H9 (cell line): ENCODE results near the gene HS6ST3. TPM values are rescaled to one million over a fixed set of nuclear protein-coding genes. Genes with fewer than 3 reads are reported as not detected.
A peak's percentile ranks its signal among the peaks of the same experiment; 100 is the strongest.

Source experiments
- DNase-seq: peaks from one replicate; pipeline ENCODE4 v3.0.0-alpha.2; 2017
- H2AFZ ChIP-seq: one replicate; pipeline ENCODE4 v1.6.1; 2013; ENCODE audit warnings: mild to moderate bottlenecking, low read length, control low read depth, moderate library complexity
- H2AK5ac ChIP-seq: 2 replicates; pipeline ENCODE4 v1.6.1; 2013; ENCODE audit warnings: low read length, control low read depth, mixed read lengths; ENCODE audit not compliant: insufficient read length
- H2BK120ac ChIP-seq: one replicate; pipeline ENCODE4 v1.6.1; 2013; ENCODE audit warnings: low read depth, mild to moderate bottlenecking, low read length, control low read depth, inconsistent platforms; ENCODE audit not compliant: poor library complexity, severe bottlenecking
- H2BK12ac ChIP-seq: 2 replicates; pipeline ENCODE4 v1.6.1; 2013; ENCODE audit warnings: low read length, control low read depth, mixed read lengths, low read depth; ENCODE audit not compliant: insufficient read length
- H2BK15ac ChIP-seq: 2 replicates; pipeline ENCODE4 v1.6.1; 2013; ENCODE audit warnings: low read depth, low read length, control low read depth
- H2BK20ac ChIP-seq: one replicate; pipeline ENCODE4 v1.6.1; 2013; ENCODE audit warnings: low read depth, mild to moderate bottlenecking, low read length, control low read depth, inconsistent platforms; ENCODE audit not compliant: poor library complexity, severe bottlenecking
- H2BK5ac ChIP-seq: 2 replicates; pipeline ENCODE4 v1.6.1; 2013; ENCODE audit warnings: low read length, control low read depth, mixed read lengths; ENCODE audit not compliant: insufficient read length
- H3K14ac ChIP-seq: 2 replicates; pipeline ENCODE4 v1.6.1; 2013; ENCODE audit warnings: low read length, control low read depth; ENCODE audit not compliant: insufficient read depth
- H3K18ac ChIP-seq: 2 replicates; pipeline ENCODE4 v1.6.1; 2013; ENCODE audit warnings: low read depth, mild to moderate bottlenecking, mixed read lengths, low read length, control low read depth; ENCODE audit not compliant: insufficient read length
- H3K23ac ChIP-seq: 2 replicates; pipeline ENCODE4 v1.6.1; 2013; ENCODE audit warnings: low read length, control low read depth, mixed read lengths, low read depth; ENCODE audit not compliant: insufficient read length
- H3K23me2 ChIP-seq: 2 replicates; pipeline ENCODE4 v1.6.1; 2013; ENCODE audit warnings: low read depth, mild to moderate bottlenecking, mixed read lengths, low read length, control low read depth; ENCODE audit not compliant: insufficient read length, poor library complexity, severe bottlenecking
- H3K27ac ChIP-seq: 2 replicates; pipeline ENCODE4 v1.5.1; 2013; ENCODE audit warnings: low read length, control low read depth, mixed read lengths, low read depth; ENCODE audit not compliant: insufficient read length
- H3K27me3 ChIP-seq: 2 replicates; pipeline ENCODE4 v1.6.1; 2013; ENCODE audit warnings: low read length, control low read depth, inconsistent platforms; ENCODE audit not compliant: insufficient read depth
- H3K4ac ChIP-seq: 2 replicates; pipeline ENCODE4 v1.6.1; 2013; ENCODE audit warnings: low read depth, mild to moderate bottlenecking, control low read depth, inconsistent platforms, low read length, moderate library complexity
- H3K4me1 ChIP-seq: 2 replicates; pipeline ENCODE4 v1.6.1; 2013; ENCODE audit warnings: low read length, control low read depth, inconsistent platforms; ENCODE audit not compliant: insufficient read depth
- H3K4me2 ChIP-seq: 2 replicates; pipeline ENCODE4 v1.6.1; 2013; ENCODE audit warnings: low read length, control low read depth, mixed read lengths; ENCODE audit not compliant: insufficient read length, insufficient read depth
- H3K56ac ChIP-seq: 2 replicates; pipeline ENCODE4 v1.6.1; 2013; ENCODE audit warnings: low read depth, mild to moderate bottlenecking, mixed read lengths, low read length, control low read depth; ENCODE audit not compliant: insufficient read length
- H3K79me1 ChIP-seq: 2 replicates; pipeline ENCODE4 v1.6.1; 2013; ENCODE audit warnings: low read depth, mild to moderate bottlenecking, moderate library complexity, low read length, control low read depth, inconsistent platforms; ENCODE audit not compliant: insufficient read depth, poor library complexity, severe bottlenecking
- H3K79me2 ChIP-seq: 2 replicates; pipeline ENCODE4 v1.6.1; 2013; ENCODE audit warnings: low read length, control low read depth, inconsistent platforms; ENCODE audit not compliant: insufficient read depth
- H3K9ac ChIP-seq: 2 replicates; pipeline ENCODE4 v1.6.1; 2013; ENCODE audit warnings: low read length, control low read depth, mixed read lengths; ENCODE audit not compliant: insufficient read length; ENCODE audit errors: extremely low read depth
- H3K9me3 ChIP-seq: one replicate; pipeline ENCODE4 v1.6.1; 2013; ENCODE audit warnings: low read depth, low read length, inconsistent platforms; ENCODE audit not compliant: control insufficient read depth
- H3T11ph ChIP-seq: one replicate; pipeline ENCODE4 v1.6.1; 2013; ENCODE audit warnings: mild to moderate bottlenecking, low read length, control low read depth, inconsistent platforms
- H4K20me1 ChIP-seq: one replicate; pipeline ENCODE4 v1.6.1; 2013; ENCODE audit not compliant: control insufficient read depth, insufficient read length, insufficient read depth
- H4K5ac ChIP-seq: 2 replicates; pipeline ENCODE4 v1.6.1; 2013; ENCODE audit warnings: low read depth, mild to moderate bottlenecking, mixed read lengths, low read length, control low read depth; ENCODE audit not compliant: insufficient read length
- H4K8ac ChIP-seq: replicated peaks from 2 replicates; pipeline ENCODE4 v1.6.1; 2013; ENCODE audit warnings: low read length, control low read depth, mixed read lengths, low read depth; ENCODE audit not compliant: insufficient read length
- H4K91ac ChIP-seq: 2 replicates; pipeline ENCODE4 v1.6.1; 2013; ENCODE audit warnings: low read depth, mild to moderate bottlenecking, moderate library complexity, mixed read lengths, low read length, control low read depth; ENCODE audit not compliant: insufficient read length
- H3K27ac Mint-ChIP-seq, 3 experiments: 2 replicates in 2 of 3; 3 replicates in 1 of 3; pipeline ENCODE4 v1.8.0; 2020 to 2021; ENCODE audit warnings: mixed read lengths in 3 of 3, mild to moderate bottlenecking in 1 of 3, moderate library complexity in 1 of 3
- H3K27me3 Mint-ChIP-seq: 2 replicates; pipeline ENCODE4 v1.8.0; 2021; ENCODE audit warnings: low read depth, mild to moderate bottlenecking, moderate library complexity, mixed read lengths
- H3K36me3 Mint-ChIP-seq, 3 experiments: 2 replicates in 2 of 3; 3 replicates in 1 of 3; pipeline ENCODE4 v1.8.0; 2020 to 2021; ENCODE audit warnings: low read depth in 3 of 3, mixed read lengths in 3 of 3; ENCODE audit not compliant: insufficient read depth in 1 of 3
- H3K4me1 Mint-ChIP-seq, 2 experiments: 2 replicates each; pipeline ENCODE4 v1.8.0; 2020; ENCODE audit warnings: mixed read lengths in 2 of 2
- H3K4me3 Mint-ChIP-seq, 2 experiments: 2 replicates in 1 of 2; 3 replicates in 1 of 2; pipeline ENCODE4 v1.8.0; 2020 to 2021; ENCODE audit warnings: mild to moderate bottlenecking in 2 of 2, mixed read lengths in 2 of 2, moderate library complexity in 1 of 2
- H3K9me3 Mint-ChIP-seq, 2 experiments: 2 replicates in 1 of 2; 3 replicates in 1 of 2; pipeline ENCODE4 v1.8.0; 2020; ENCODE audit warnings: mild to moderate bottlenecking in 2 of 2, mixed read lengths in 2 of 2, moderate library complexity in 1 of 2
- CTCF ChIP-seq: fragments of 200-600 bp; sonication (generic); conservative IDR thresholded peaks from 3 replicates; pipeline ENCODE4 v1.8.0; 2021; ENCODE audit warnings: antibody characterized with exemption, mild to moderate bottlenecking
- WGBS: extraction: QIAGEN DNeasy Blood & Tissue Kit; methylation state at CpG from one replicate; pipeline ENCODE4 v1.1.7; 2013; ENCODE audit warnings: missing lambda C conversion rate, low lambda C conversion rate, mixed read lengths; ENCODE audit not compliant: insufficient read length; ENCODE audit errors: extremely low coverage; 5-methylcytosine and 5-hydroxymethylcytosine counted together
- total RNA-seq: library from RNA; stranded (reverse); gene quantifications from 2 replicates; pipeline ENCODE4 v1.2.1, GENCODE V29; 2021

HS6ST3 gene
- total RNA-seq, 1 experiment from 2014 or later: 0.44 TPM

- Histone ChIP-seq H3K56ac (no peak overlapping the region), H3K23me2 (no peaks in the 10 kb centered on the region), H3K27ac (no peak overlapping the region), H2BK12ac (no peak overlapping the region), H4K20me1 (no peaks in the 10 kb centered on the region), H3K4ac (no peak overlapping the region), H3K4me1 (no peaks in the 10 kb centered on the region; the same call in 1 of the 2 replicates), H4K91ac (no peak overlapping the region), H2AK5ac (no peak overlapping the region), H3K9me3 (no peaks in the 10 kb centered on the region), H4K5ac (no peak overlapping the region), H3T11ph (no peak overlapping the region), H3K23ac (no peak overlapping the region), H3K79me1 (no peaks in the 10 kb centered on the region), H3K27me3 (no peaks in the 10 kb centered on the region), H3K9ac (no peak overlapping the region), H2AFZ (no peak overlapping the region), H2BK20ac (no peak overlapping the region), H3K4me2 (no peak overlapping the region), H4K8ac (no peak overlapping the region), H3K18ac (no peak overlapping the region), H2BK120ac (no peak overlapping the region), H3K79me2 (no peaks in the 10 kb centered on the region), H2BK15ac (no peak overlapping the region), H2BK5ac (no peak overlapping the region), H3K14ac (no peak overlapping the region)
- no peak for DNase-seq
- no peak for TF ChIP-seq CTCF
- H3K27me3 Mint-ChIP-seq: no peaks in the 10 kb centered on the region
- H3K4me1 Mint-ChIP-seq: peaks cover 18 to 26% of the 10 kb centered on the region in 2 experiments
- no peak overlapping the region for H3K4me3 Mint-ChIP-seq
- H3K36me3 Mint-ChIP-seq: no peaks in the 10 kb centered on the region; a peak in 1 of 7 replicates
- H3K9me3 Mint-ChIP-seq: no peaks in the 10 kb centered on the region; a peak in 1 of 5 replicates
- peak overlapping the region in 1 of 3 experiments; percentile 26; a peak in 1 of 7 replicates for H3K27ac Mint-ChIP-seq
- WGBS: no CpG with 5 or more reads among the region's 2 CpGs
Measured at GRCh38 chr13:96403651-96404050, 313.7 kb downstream of the HS6ST3 start.
